HepG2 (cell line): Measurements from ENCODE around the gene OGFR.

Source experiments
- ELF4 ChIP-seq: sonication (generic); formaldehyde crosslinking; IDR thresholded peaks from 2 replicates; pipeline ENCODE4 v1.5.0; 2020; ENCODE audit warnings: missing genetic modification reagents, mild to moderate bottlenecking, moderate library complexity, borderline replicate concordance
- MXI1 ChIP-seq: IDR thresholded peaks from 3 replicates; pipeline ENCODE4 v1.6.1; 2012; ENCODE audit warnings: low read depth, low read length, inconsistent platforms, borderline replicate concordance
- ZNF761 ChIP-seq: sonication (generic); formaldehyde crosslinking; conservative IDR thresholded peaks from 2 replicates; pipeline ENCODE4 v1.4.0; 2020; ENCODE audit warnings: mild to moderate bottlenecking, missing genetic modification reagents
- TF ChIP-seq, protein P1 (sequence below): sonication (generic); formaldehyde crosslinking; IDR thresholded peaks from 2 replicates; pipeline ENCODE4 v1.8.0; 2022; ENCODE audit warnings: mild to moderate bottlenecking, missing genetic modification reagents, borderline replicate concordance
- TF ChIP-seq, protein P2 (sequence below): sonication (generic); formaldehyde crosslinking; IDR thresholded peaks from 2 replicates; pipeline ENCODE4 v1.5.0; 2020; ENCODE audit warnings: mild to moderate bottlenecking, missing genetic modification reagents, moderate library complexity

DNA sequence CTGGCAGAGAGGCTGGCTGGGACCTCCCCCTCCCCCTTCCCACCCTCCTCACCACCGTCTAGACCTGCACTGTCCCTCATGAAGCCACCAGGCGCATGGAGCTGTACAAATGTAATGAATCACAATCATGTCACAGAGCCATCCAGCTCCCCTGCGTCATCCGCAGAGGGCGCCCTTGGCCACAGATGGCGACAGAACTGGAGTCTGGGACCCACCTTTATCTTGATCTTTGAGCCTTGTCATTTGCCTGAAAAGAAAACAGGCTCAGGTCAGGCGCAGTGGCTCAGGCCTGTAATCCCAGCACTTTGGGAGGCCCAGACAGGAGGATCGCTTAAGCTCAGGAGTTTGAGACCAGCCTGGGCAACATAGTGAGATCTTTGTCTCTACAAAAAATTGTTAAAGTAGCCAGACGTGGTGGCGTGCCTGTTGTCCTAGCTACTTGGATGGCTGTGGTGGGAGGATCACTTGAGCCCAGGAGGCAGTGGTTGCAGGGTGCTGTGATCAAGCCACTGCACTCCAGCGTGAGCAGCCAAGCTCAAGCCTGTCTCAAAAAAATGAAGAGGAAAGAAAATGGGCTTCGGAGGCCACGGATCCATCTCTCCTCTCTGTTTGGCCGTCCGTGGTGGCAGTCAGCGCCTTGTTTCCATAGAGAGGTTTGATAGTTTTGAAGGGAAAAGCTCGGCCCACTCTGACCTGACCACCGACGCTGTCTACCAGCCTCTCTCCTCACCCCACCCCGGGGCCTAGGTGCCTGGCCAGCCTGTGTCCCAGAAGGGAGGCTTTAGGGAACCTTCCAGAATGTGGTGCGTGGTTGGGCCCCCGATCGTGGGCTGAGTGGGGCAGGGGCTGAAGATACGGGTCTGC, 18.4 kb downstream of the OGFR start:
- TF ChIP-seq, protein P1, sequence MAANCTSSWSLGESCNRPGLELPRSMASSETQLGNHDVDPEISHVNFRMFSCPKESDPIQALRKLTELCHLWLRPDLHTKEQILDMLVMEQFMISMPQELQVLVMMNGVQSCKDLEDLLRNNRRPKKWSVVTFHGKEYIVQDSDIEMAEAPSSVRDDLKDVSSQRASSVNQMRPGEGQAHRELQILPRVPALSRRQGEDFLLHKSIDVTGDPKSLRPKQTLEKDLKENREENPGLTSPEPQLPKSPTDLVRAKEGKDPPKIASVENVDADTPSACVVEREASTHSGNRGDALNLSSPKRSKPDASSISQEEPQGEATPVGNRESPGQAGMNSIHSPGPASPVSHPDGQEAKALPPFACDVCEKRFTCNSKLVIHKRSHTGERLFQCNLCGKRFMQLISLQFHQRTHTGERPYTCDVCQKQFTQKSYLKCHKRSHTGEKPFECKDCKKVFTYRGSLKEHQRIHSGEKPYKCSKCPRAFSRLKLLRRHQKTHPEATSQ (CRISPR knock-in tag): no peak
- TF ChIP-seq ZNF761 (CRISPR knock-in tag): peak; percentile 85; the same call in 1 of the 2 replicates
- TF ChIP-seq MXI1: peak; percentile 78; the same call in 1 of the 3 replicates
- no peak for TF ChIP-seq ELF4 (CRISPR knock-in tag)
- TF ChIP-seq, protein P2, sequence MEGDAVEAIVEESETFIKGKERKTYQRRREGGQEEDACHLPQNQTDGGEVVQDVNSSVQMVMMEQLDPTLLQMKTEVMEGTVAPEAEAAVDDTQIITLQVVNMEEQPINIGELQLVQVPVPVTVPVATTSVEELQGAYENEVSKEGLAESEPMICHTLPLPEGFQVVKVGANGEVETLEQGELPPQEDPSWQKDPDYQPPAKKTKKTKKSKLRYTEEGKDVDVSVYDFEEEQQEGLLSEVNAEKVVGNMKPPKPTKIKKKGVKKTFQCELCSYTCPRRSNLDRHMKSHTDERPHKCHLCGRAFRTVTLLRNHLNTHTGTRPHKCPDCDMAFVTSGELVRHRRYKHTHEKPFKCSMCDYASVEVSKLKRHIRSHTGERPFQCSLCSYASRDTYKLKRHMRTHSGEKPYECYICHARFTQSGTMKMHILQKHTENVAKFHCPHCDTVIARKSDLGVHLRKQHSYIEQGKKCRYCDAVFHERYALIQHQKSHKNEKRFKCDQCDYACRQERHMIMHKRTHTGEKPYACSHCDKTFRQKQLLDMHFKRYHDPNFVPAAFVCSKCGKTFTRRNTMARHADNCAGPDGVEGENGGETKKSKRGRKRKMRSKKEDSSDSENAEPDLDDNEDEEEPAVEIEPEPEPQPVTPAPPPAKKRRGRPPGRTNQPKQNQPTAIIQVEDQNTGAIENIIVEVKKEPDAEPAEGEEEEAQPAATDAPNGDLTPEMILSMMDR (CRISPR knock-in tag): peak; percentile 99
